NCI-H1930 (cell line): ENCODE measurements around the gene NCK1.
"Not testable (repeated sequence)": the region's sequence is repeated elsewhere in the genome, so short reads cannot be mapped to it uniquely, and the experiment has no call there.

ENCODE experiments used
- DNase-seq, 2 experiments: peaks; one replicate each; lab custom pipeline; 2025; lab: John Stamatoyannopoulos, UW

The NCK1 gene

DNA sequence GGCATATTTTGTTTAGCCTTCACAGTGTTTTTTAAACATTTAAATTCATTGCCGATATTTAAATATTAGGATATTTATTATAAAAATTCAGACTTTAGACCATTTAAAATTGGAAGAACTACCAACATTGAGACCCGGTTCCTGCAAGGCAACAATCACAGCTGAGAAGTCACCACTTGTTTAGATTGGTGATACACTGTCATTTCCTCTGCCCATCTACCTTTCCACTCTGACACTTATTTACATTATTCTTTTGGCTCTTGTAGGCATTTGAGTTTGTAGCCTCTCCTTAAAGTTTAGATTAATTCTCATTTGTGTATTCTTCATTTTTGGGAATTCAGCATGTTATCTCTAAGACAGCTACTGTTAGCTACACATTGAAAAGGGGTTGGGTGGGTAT, 85.5 kb downstream of the NCK1 start:
- DNase-seq: no peak

- no peak for DNase-seq
Observed at GRCh38 chr3:136949146-136949545, 87.1 kb downstream of the NCK1 start.

DNA sequence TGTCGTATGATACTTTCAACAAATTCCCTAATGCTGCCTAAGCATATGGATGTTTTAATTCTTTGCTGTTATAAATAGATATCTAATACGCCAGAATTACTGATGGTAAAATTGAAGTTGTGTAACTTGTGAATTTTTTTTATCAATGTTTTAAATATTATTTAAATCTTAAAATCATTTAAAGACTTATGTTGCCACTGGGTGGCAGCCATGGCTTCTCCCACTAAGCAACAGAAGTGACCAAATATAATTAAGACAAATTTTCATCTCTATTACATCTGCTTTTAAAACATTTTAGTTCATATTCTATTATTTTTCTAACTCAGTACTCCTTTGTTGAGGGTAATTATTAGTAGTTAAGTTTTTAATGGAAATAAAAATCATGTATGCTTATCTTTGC, 87.7 kb downstream of the NCK1 start:
- no peak for DNase-seq

GRCh38 chr3:136950623-136951022, 88.6 kb downstream of the NCK1 start:
- DNase-seq: no peak

DNA sequence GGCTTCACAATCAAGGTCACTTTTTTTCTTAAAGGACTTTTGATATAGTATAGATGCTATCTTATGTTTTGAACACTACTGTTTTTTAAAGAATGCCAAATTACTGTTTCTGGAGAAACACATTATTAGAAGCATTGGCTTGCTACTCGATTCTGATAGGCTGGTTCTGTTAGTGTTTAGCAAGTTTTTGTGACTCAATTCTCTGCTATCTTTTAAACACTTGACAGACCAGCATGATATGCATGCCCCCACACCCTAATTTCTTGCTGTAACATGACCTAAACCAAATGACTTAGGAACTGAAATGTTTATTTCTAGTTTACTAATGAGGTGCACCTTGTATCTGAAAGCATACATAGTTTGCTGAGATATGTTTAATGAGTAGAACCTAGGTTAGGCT, 90.3 kb downstream of the NCK1 start:
- DNase-seq: no peak

DNA sequence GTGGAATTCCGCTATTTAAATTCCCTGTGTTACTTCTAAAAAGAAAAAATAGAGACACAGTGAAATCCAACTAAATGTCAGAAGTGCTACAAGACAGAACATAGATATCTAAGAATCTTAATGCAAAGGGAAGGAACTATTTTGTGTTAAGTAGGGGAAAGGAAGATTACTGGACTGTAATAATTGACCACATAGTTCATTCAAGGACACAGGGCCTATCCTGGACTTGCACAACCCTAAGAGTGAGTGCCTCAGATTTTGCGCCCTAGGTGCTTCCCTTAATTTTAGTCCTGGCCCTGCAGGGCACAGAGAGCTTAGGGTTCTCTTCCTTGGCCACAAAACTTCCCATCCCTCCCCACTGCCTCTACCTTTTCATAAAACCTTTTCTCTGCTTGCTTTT, 92.2 kb downstream of the NCK1 start:
- no peak for DNase-seq

DNA sequence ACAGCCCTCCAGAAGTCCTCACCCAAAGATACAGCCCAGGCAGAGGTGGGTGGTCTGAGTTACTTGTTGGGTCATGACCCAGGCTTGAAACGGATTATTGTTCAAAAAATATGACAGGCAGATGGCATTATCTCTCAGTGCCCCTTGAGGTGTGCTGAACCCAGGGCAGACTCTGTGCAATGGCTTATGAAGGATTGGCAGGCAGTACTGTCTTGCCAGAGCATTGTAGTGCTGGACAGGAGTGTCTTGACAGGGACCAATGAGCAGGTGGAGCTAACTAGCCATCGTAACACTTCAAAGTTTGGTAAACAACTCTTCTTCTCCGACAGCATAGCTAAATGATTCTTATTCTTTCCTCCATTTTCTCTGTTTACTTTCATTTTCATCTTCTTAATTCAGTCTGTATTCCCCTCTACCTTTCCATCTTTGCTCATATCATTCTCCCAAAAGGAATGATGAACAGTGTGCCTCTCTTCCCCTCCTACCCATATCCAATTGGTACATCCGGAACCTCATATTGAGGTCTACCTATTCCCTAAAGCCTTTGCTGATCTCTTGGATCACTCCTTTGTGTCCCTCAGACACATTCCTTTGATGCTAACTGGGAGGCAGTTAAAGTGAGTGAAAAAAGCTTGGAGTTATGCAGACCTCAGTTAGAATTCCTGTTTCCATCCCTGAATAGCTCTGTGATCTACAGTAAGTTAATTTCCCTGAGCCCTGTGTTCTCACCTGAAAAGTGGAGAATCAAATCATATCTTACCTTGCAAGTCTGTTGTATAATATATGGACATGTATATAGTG, 93.2 kb downstream of the NCK1 start:
- no peak for DNase-seq

- DNase-seq: no peak
Observed at GRCh38 chr3:136955813-136956212, 93.8 kb downstream of the NCK1 start.

- no peak for DNase-seq
Observed at GRCh38 chr3:136956971-136957370, 95.0 kb downstream of the NCK1 start.

DNA sequence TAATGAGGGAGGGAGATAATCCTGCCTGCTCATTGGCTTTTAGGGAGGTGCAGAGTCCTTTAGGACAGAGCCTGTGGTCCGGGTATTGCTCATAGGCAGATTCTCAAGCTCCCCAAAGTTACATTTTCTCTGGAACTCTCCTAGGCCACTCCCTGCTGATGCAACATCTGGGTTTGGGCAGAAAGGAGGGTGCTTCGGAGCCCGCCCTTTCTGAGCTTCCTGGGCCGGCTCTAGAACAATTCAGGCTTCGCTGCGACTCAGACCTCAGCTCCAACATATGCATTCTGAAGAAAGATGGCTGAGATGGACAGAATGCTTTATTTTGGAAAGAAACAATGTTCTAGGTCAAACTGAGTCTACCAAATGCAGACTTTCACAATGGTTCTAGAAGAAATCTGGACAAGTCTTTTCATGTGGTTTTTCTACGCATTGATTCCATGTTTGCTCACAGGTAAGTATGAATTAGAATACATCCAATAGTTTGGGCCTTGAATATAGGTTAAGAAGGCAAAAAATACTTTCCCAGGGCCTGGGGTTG, 95.8 kb downstream of the NCK1 start, which contains the start of gene IL20RB:
Gene IL20RB (plus strand): TSS at position 233 of the 538 bp plus-strand sequence. CDS start 131 bp downstream, at position 364.
- DNase-seq: no peak

DNA sequence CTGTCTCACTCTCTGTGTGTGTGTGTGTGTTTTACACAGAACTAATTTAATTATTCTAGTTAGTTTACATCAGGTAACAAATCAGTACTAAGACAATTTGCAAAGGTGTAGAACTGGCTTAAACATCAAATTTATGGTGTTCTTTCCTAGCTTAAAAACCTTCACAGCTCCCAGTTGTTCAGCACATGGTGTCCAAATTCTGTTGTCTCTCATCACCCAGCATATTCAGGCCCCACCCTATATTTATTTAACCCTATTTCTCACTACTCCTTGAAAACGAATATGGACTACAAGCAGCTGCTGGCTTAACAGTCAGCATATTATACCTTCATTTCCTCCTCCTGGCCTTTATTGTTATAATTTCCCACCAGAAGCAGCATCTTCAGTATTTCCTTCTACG, 96.9 kb downstream of the NCK1 start:
- DNase-seq: no peak

- no peak for DNase-seq
Observed at GRCh38 chr3:136959599-136959998, 97.6 kb downstream of the NCK1 start.

GRCh38 chr3:136960838-136961836, 99.1 kb downstream of the NCK1 start:
- DNase-seq: no peak

GRCh38 chr3:136962927-136963326, 100.9 kb downstream of the NCK1 start:
- no peak for DNase-seq

DNA sequence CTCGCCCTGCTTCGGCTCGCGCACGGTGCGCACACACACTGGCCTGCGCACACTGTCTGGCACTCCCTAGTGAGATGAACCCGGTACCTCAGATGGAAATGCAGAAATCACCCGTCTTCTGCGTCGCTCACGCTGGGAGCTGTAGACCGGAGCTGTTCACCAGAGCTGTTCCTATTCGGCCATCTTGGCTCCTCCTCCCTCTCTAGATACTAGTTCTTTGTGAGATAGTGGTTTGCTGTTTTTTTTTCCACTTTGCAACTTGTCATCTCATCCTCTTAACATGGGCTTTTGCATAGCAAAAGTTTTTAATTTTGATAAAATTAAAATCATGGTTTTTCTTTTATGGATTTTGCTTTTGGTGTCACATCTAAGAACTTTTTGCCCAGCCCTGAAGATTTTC, 107.5 kb downstream of the NCK1 start:
- not testable (repeated sequence) for DNase-seq

DNA sequence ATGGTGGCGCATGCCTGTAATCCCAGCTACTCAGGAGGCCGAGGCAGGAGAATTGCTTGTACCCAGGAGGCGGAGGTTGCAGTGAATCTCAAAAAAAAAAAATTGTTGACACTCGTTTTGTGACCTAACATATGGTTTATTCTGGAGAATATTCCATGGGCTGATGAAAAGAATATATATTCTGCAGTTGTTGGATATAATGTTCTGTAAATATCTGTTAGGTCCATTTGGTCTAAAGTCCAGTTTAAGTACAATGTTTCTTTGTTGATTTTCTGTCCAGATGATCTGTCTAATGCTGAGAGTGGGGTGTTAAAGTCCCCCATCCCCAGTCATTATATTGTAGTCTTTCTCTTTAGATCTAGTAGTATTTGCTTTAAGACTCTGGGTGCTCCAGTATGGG, 111.3 kb downstream of the NCK1 start:
- no peak for DNase-seq

DNA sequence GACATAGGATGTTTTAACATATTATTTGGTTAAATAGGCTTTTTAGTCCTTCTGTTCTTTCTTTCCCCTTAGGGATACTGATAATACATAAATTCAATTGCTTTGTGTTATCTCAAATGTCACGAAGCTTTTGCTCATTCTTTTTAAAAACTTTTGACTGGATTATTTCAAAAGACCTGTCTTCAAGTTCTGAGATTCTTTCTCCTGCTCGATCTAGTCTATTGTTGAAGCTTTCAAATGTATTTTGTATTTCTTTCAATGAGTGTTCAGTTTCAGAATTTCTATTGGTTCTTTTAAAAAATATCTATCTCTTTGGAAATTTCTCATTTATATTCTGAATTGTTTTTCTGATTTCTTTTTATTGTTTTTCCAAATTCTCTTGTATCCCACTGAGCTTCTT, 112.7 kb downstream of the NCK1 start:
- DNase-seq: peak in 1 of 2 experiments; percentile 3

GRCh38 chr3:136979204-136979603, 117.2 kb downstream of the NCK1 start:
- DNase-seq: no peak

- DNase-seq: no peak
Observed at GRCh38 chr3:136979684-136980083, 117.7 kb downstream of the NCK1 start.

GRCh38 chr3:136982033-136982432, 120.0 kb downstream of the NCK1 start:
- no peak for DNase-seq

DNA sequence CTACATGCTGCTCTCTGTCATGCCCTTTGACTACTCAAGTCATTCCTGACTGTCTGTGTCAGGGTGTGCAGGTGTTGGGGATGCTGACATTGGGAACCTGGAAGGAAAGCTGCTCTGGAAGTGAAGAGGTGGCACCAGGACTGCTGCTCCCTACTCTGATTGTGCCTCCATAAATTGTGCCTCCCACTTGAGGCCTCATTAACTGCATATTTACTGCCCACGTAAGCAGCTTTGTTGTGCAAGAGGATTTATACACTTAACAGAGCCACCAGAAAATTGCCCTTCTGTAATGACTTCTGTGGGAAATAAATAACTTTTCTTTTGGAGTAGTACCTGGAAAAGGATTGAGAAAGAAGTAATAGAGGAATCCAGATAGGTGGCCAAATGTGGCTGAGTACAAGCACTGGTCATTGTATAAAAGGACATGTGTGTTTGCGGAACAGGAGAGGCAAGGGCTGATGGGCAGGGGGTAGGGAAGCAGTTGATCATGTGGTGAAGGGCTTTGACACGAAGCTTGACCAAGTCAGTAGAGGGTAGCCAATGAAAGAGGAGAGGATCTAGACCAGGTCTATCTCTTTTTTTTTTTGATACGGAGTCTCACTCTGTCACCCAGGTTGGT, 120.6 kb downstream of the NCK1 start:
- DNase-seq: no peak

DNA sequence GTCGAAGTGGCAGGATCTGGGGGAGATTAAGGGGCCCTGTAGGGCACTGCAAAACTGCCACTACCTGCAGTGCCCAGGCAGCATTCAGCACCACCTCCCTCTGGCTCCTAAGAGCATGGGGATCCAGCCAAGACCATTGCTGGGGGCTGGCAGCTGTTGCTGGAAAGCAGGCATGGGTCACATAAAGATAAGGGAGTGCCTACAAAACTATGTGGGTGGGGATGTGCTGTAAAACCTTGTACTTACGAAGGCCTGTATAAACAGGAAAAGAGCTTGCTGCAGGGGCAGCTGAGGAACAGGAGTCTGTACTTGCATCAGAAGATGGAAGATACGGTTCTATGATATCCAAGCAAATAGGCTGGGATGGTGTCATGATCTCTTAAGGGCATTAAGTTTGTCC, 122.8 kb downstream of the NCK1 start:
- DNase-seq: no peak
